Activated B cell treated with CpG ODN at 0.5 μM for 24 hours (primary cell): ENCODE measurements around the gene MPHOSPH9. TPM values are rescaled to one million over a fixed set of nuclear protein-coding genes. Genes with fewer than 3 reads are reported as not detected.

ENCODE experiments used
- ATAC-seq: fragments of 200-7000 bp; cut with Tn5 transposase; one replicate; pipeline ENCODE4 v1.10.0; 2021; ENCODE audit warnings: low read depth, mild to moderate bottlenecking, moderate library complexity
- CTCF ChIA-PET: fragments of 350-600 bp; sonication (Branson Sonifier 250); formaldehyde crosslinking; loops from one replicate; lab custom pipeline; 2021; ENCODE audit warnings: antibody characterized with exemption; lab: Charles Lee
- POLR2A ChIA-PET: fragments of 350-600 bp; sonication (Branson Sonifier 250); formaldehyde crosslinking; loops from one replicate; lab custom pipeline; 2021; ENCODE audit warnings: antibody characterized with exemption; lab: Charles Lee
- DNase-seq: peaks from one replicate; pipeline ENCODE4 v3.0.0; 2022
- H3K27ac Mint-ChIP-seq: one replicate; pipeline ENCODE4 v1.8.0; 2020; ENCODE audit warnings: mixed read lengths
- H3K27me3 Mint-ChIP-seq: one replicate; pipeline ENCODE4 v1.8.0; 2021; ENCODE audit warnings: mixed read lengths
- H3K36me3 Mint-ChIP-seq: one replicate; pipeline ENCODE4 v1.8.0; 2021; ENCODE audit warnings: low read depth, mixed read lengths
- H3K4me1 Mint-ChIP-seq: one replicate; pipeline ENCODE4 v1.8.0; 2021; ENCODE audit warnings: mixed read lengths
- H3K4me3 Mint-ChIP-seq: one replicate; pipeline ENCODE4 v1.8.0; 2020; ENCODE audit warnings: mild to moderate bottlenecking, mixed read lengths
- H3K9me3 Mint-ChIP-seq: one replicate; pipeline ENCODE4 v1.8.0; 2020; ENCODE audit warnings: mixed read lengths
- intact Hi-C: fragments of 100-400 bp; cut with micrococcal nuclease; formaldehyde crosslinking; loops from one replicate; pipeline ENCODE4 v1.15.1; 2024
- total RNA-seq: library from RNA; stranded (reverse); gene quantifications from 2 replicates; pipeline ENCODE4 v1.2.3, GENCODE V29; 2022
- TF ChIP-seq, protein P1 (sequence below): fragments of 200-600 bp; IDR thresholded peaks from one replicate; pipeline ENCODE4 v1.8.0; 2022; ENCODE audit warnings: antibody characterized with exemption, mild to moderate bottlenecking

Gene MPHOSPH9
- total RNA-seq, 1 donor from 2014 or later = 47.2 TPM

- H3K27ac Mint-ChIP-seq = no peak overlapping the region
- intact Hi-C loops = no loop called here
- H3K9me3 Mint-ChIP-seq = no peaks in the 10 kb centered on the region
- H3K36me3 Mint-ChIP-seq = no peaks in the 10 kb centered on the region
- ChIA-PET POLR2A (interaction anchor here (0.6 to 1.0 kb wide), 3 partner anchors 11 to 486 kb away, joined by 3 to 9 read pairs (median 3); no protein-coding TSS in a partner anchor), CTCF (no interaction called here)
- H3K4me1 Mint-ChIP-seq = peaks cover 48% of the 10 kb centered on the region
- DNase-seq (no peak), ATAC-seq (no peak)
- TF ChIP-seq, protein P1, sequence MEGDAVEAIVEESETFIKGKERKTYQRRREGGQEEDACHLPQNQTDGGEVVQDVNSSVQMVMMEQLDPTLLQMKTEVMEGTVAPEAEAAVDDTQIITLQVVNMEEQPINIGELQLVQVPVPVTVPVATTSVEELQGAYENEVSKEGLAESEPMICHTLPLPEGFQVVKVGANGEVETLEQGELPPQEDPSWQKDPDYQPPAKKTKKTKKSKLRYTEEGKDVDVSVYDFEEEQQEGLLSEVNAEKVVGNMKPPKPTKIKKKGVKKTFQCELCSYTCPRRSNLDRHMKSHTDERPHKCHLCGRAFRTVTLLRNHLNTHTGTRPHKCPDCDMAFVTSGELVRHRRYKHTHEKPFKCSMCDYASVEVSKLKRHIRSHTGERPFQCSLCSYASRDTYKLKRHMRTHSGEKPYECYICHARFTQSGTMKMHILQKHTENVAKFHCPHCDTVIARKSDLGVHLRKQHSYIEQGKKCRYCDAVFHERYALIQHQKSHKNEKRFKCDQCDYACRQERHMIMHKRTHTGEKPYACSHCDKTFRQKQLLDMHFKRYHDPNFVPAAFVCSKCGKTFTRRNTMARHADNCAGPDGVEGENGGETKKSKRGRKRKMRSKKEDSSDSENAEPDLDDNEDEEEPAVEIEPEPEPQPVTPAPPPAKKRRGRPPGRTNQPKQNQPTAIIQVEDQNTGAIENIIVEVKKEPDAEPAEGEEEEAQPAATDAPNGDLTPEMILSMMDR = no peak
- peaks cover 3% of the 10 kb centered on the region for H3K27me3 Mint-ChIP-seq
- H3K4me3 Mint-ChIP-seq = no peak overlapping the region
Measured at GRCh38 chr12:123126294-123127181, 106.4 kb downstream of the MPHOSPH9 start.

DNA sequence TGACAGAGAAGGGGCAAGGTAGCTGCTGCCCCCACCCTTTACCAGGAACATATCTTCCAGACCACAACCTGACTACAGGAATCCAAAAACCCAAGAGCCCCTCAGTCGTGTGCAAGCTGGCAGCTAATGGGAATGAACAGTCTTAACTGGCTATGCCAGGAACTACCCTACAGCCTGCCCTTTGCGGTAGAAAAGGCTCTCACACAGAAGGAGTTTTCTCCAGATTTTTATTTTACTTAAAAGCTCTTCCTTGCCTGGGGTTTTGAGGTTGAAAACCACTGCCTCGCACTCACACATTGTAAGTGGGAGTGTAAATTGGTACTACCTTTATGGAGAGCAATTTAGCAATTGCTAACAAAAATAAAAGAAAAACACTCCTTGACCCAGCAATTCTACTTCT, 110.3 kb downstream of the MPHOSPH9 start:
- ATAC-seq (no peak), DNase-seq (no peak)
- Mint-ChIP-seq H3K9me3 (no peaks in the 10 kb centered on the region), H3K4me3 (no peak overlapping the region), H3K27me3 (peaks cover 3% of the 10 kb centered on the region), H3K4me1 (peaks cover 62% of the 10 kb centered on the region), H3K36me3 (no peaks in the 10 kb centered on the region), H3K27ac (no peak overlapping the region)
- intact Hi-C loops = no loop called here
- ChIA-PET POLR2A (interaction anchor here (0.6 kb wide), 1 partner anchor 105 kb away, joined by 4 read pairs; no protein-coding TSS in a partner anchor), CTCF (no interaction called here)
- TF ChIP-seq, protein P1 = no peak

GRCh38 chr12:123121670-123122069, 111.3 kb downstream of the MPHOSPH9 start:
- no peak for ATAC-seq
- Mint-ChIP-seq H3K9me3 (no peaks in the 10 kb centered on the region), H3K4me1 (peaks cover 62% of the 10 kb centered on the region), H3K4me3 (no peak overlapping the region), H3K36me3 (no peaks in the 10 kb centered on the region), H3K27me3 (peaks cover 1% of the 10 kb centered on the region), H3K27ac (peak overlapping the region; percentile 36)
- intact Hi-C loops = no loop called here
- no peak for DNase-seq
- TF ChIP-seq, protein P1 = no peak
- ChIA-PET POLR2A (interaction anchor here (1.9 kb wide), 1 partner anchor 64 kb away, joined by 5 read pairs; no protein-coding TSS in a partner anchor), CTCF (interaction anchor here (1.7 kb wide), 1 partner anchor 78 kb away, joined by 4 read pairs; no protein-coding TSS in a partner anchor)

- peaks cover 64% of the 10 kb centered on the region for H3K4me1 Mint-ChIP-seq
Measured at GRCh38 chr12:123120452-123121166, 112.3 kb downstream of the MPHOSPH9 start.

More at GRCh38 chr12:123120452-123121166, 112.3 kb downstream of the MPHOSPH9 start:
- H3K9me3 Mint-ChIP-seq = no peaks in the 10 kb centered on the region
- no peak for DNase-seq
- peak; percentile 6 for ATAC-seq
- H3K27ac Mint-ChIP-seq = peak overlapping the region; percentile 82
- TF ChIP-seq, protein P1 = no peak
- POLR2A ChIA-PET = interaction anchor here (0.6 to 2.1 kb wide), 7 partner anchors 10 to 112 kb away, joined by 3 to 16 read pairs (median 4); partner anchors contain the start of genes MPHOSPH9 and MTRFR
- CTCF ChIA-PET = interaction anchor here (1.7 kb wide), 1 partner anchor 77 kb away, joined by 4 read pairs; no protein-coding TSS in a partner anchor
- no peaks in the 10 kb centered on the region for H3K27me3 Mint-ChIP-seq
- intact Hi-C loops = loop anchor here (1.0 kb wide), 1 partner anchor 13 kb away; no protein-coding TSS in a partner anchor
- no peaks in the 10 kb centered on the region for H3K36me3 Mint-ChIP-seq
- peak overlapping the region; percentile 61 for H3K4me3 Mint-ChIP-seq
